Tibial nerve (tissue), 4 donors: ENCODE measurements around the gene SNX19.

Experiments
- CTCF ChIP-seq, 5 experiments: fragments of 200-600 bp in 3 of 5; fragments of 450-650 bp in 2 of 5; sonication (generic) in 3 of 5; IDR thresholded peaks; one replicate each; pipeline ENCODE4 v1.5.1; 2016 to 2019; ENCODE audit warnings: antibody characterized with exemption in 5 of 5, mild to moderate bottlenecking in 3 of 5, moderate library complexity in 2 of 5
- EP300 ChIP-seq, 2 donors: sonication (generic); formaldehyde crosslinking; IDR thresholded peaks; one replicate each; pipeline ENCODE4 v1.6.1; 2017; ENCODE audit warnings: antibody characterized with exemption in 2 of 2, mild to moderate bottlenecking in 1 of 2
- POLR2A ChIP-seq, 2 donors: fragments of 450-650 bp; IDR thresholded peaks; one replicate each; pipeline ENCODE4 v1.6.1; 2017; ENCODE audit warnings: antibody characterized with exemption in 2 of 2, mild to moderate bottlenecking in 2 of 2, moderate library complexity in 2 of 2

GRCh38 chr11:130865091-130865773 lies 51.0 kb downstream of the SNX19 start:
- TF ChIP-seq CTCF (IDR thresholded peaks at IDR 0.05): no peak
- TF ChIP-seq POLR2A (IDR thresholded peaks at IDR 0.05): no peak
- no peak for TF ChIP-seq EP300 (IDR thresholded peaks at IDR 0.05)
